WTC11 (cell line): ENCODE data around the gene CCDC81. TPM values are rescaled to one million over a fixed set of nuclear protein-coding genes. Genes with fewer than 3 reads are reported as not detected.

ENCODE experiments used
- ATAC-seq: fragments of 200-7000 bp; cut with Tn5 transposase; 2 replicates; pipeline ENCODE4 v1.10.0; 2021; ENCODE audit warnings: mild to moderate bottlenecking, moderate library complexity
- CTCF ChIA-PET: fragments of 300-600 bp; sonication (Branson Sonifier 250); formaldehyde crosslinking; loops from one replicate; lab custom pipeline; 2021; ENCODE audit warnings: antibody characterized with exemption; lab: Charles Lee
- POLR2A ChIA-PET: fragments of 350-600 bp; sonication (Branson Sonifier 250); formaldehyde crosslinking; loops from one replicate; lab custom pipeline; 2021; ENCODE audit warnings: antibody characterized with exemption; lab: Charles Lee
- DNase-seq: peaks from one replicate; pipeline ENCODE4 v3.0.0; 2021; ENCODE audit warnings: low spot score
- H3K27ac Mint-ChIP-seq: 2 replicates; pipeline ENCODE4 v1.8.0; 2021; ENCODE audit warnings: mixed read lengths
- H3K27me3 Mint-ChIP-seq: 2 replicates; pipeline ENCODE4 v1.8.0; 2021; ENCODE audit warnings: low read depth, mild to moderate bottlenecking, moderate library complexity, mixed read lengths
- H3K36me3 Mint-ChIP-seq: 2 replicates; pipeline ENCODE4 v1.8.0; 2021; ENCODE audit warnings: mixed read lengths
- H3K4me1 Mint-ChIP-seq: 2 replicates; pipeline ENCODE4 v1.8.0; 2022; ENCODE audit warnings: mixed read lengths
- H3K4me3 Mint-ChIP-seq: 2 replicates; pipeline ENCODE4 v1.8.0; 2021; ENCODE audit warnings: mild to moderate bottlenecking, moderate library complexity, mixed read lengths
- H3K9me3 Mint-ChIP-seq: 2 replicates; pipeline ENCODE4 v1.8.0; 2021; ENCODE audit warnings: mixed read lengths
- AFF4 ChIP-seq: sonication (generic); formaldehyde crosslinking; IDR thresholded peaks from 2 replicates; pipeline ENCODE4 v1.8.1; 2023; ENCODE audit warnings: mild to moderate bottlenecking, missing genetic modification reagents, borderline replicate concordance
- AR ChIP-seq: fragments of 250-450 bp; sonication (Bioruptor Pico); IDR thresholded peaks from 2 replicates; pipeline ENCODE4 v1.9.0; 2021; ENCODE audit warnings: mild to moderate bottlenecking
- CREB1 ChIP-seq: sonication (generic); formaldehyde crosslinking; IDR thresholded peaks from 2 replicates; pipeline ENCODE4 v1.8.0; 2023; ENCODE audit warnings: mild to moderate bottlenecking, missing genetic modification reagents
- E2F1 ChIP-seq: sonication (generic); formaldehyde crosslinking; IDR thresholded peaks from 2 replicates; pipeline ENCODE4 v1.8.0; 2022; ENCODE audit warnings: mild to moderate bottlenecking, missing genetic modification reagents
- E2F5 ChIP-seq: sonication (generic); formaldehyde crosslinking; IDR thresholded peaks from 2 replicates; pipeline ENCODE4 v1.8.1; 2022; ENCODE audit warnings: mild to moderate bottlenecking, moderate library complexity, missing genetic modification reagents
- FOXJ3 ChIP-seq: sonication (generic); formaldehyde crosslinking; IDR thresholded peaks from 2 replicates; pipeline ENCODE4 v1.9.0; 2021; ENCODE audit warnings: missing genetic modification reagents, mild to moderate bottlenecking, borderline replicate concordance
- FOXK1 ChIP-seq: sonication (generic); formaldehyde crosslinking; IDR thresholded peaks from 2 replicates; pipeline ENCODE4 v1.8.0; 2022; ENCODE audit warnings: mild to moderate bottlenecking, moderate library complexity, missing genetic modification reagents
- GTF2I ChIP-seq: fragments of 250-450 bp; sonication (Bioruptor Pico); conservative IDR thresholded peaks from 2 replicates; pipeline ENCODE4 v1.4.0; 2021; ENCODE audit warnings: mild to moderate bottlenecking
- IRF1 ChIP-seq: sonication (generic); formaldehyde crosslinking; IDR thresholded peaks from 2 replicates; pipeline ENCODE4 v1.8.0; 2023; ENCODE audit warnings: missing genetic modification reagents
- JUN ChIP-seq: sonication (generic); formaldehyde crosslinking; IDR thresholded peaks from 2 replicates; pipeline ENCODE4 v1.8.0; 2023; ENCODE audit warnings: mild to moderate bottlenecking, missing genetic modification reagents
- KAT7 ChIP-seq: sonication (generic); formaldehyde crosslinking; IDR thresholded peaks from 2 replicates; pipeline ENCODE4 v1.8.1; 2023; ENCODE audit warnings: missing genetic modification reagents, mild to moderate bottlenecking, borderline replicate concordance
- NFE2L1 ChIP-seq: sonication (generic); formaldehyde crosslinking; IDR thresholded peaks from 2 replicates; pipeline ENCODE4 v1.8.1; 2023; ENCODE audit warnings: missing genetic modification reagents
- NFYB ChIP-seq: sonication (generic); formaldehyde crosslinking; conservative IDR thresholded peaks from 2 replicates; pipeline ENCODE4 v1.8.0; 2022; ENCODE audit warnings: low read depth, missing genetic modification reagents
- ZNF121 ChIP-seq: sonication (generic); formaldehyde crosslinking; IDR thresholded peaks from 2 replicates; pipeline ENCODE4 v1.8.0; 2023; ENCODE audit warnings: missing genetic modification reagents
- ZNF281 ChIP-seq: sonication (generic); formaldehyde crosslinking; IDR thresholded peaks from 2 replicates; pipeline ENCODE4 v1.8.0; 2023; ENCODE audit warnings: mild to moderate bottlenecking, missing genetic modification reagents
- ZNF317 ChIP-seq: sonication (generic); formaldehyde crosslinking; IDR thresholded peaks from 2 replicates; pipeline ENCODE4 v1.8.1; 2023; ENCODE audit warnings: low read depth, mild to moderate bottlenecking, moderate library complexity, missing genetic modification reagents, borderline replicate concordance
- ZNF423 ChIP-seq: fragments of 250-450 bp; sonication (Bioruptor Pico); IDR thresholded peaks from 2 replicates; pipeline ENCODE4 v2.1.2; 2022; ENCODE audit warnings: mild to moderate bottlenecking, moderate library complexity
- ZNF671 ChIP-seq: fragments of 250-450 bp; sonication (Bioruptor Pico); IDR thresholded peaks from 2 replicates; pipeline ENCODE4 v1.8.0; 2021; ENCODE audit warnings: mild to moderate bottlenecking
- ZSCAN18 ChIP-seq: fragments of 250-450 bp; sonication (Bioruptor Pico); IDR thresholded peaks from 2 replicates; pipeline ENCODE4 v2.1.2; 2022; ENCODE audit warnings: mild to moderate bottlenecking, moderate library complexity
- total RNA-seq: library from RNA; stranded (reverse); gene quantifications from 3 replicates; pipeline ENCODE4 v1.2.3, GENCODE V29; 2021

The CCDC81 gene
- total RNA-seq, 1 experiment from 2014 or later = 0.98 TPM

- TF ChIP-seq AFF4 (no peak), CREB1 (CRISPR knock-in tag) (no peak), IRF1 (no peak), ZNF423 (CRISPR knock-in tag) (no peak), ZNF317 (CRISPR knock-in tag) (no peak), AR (no peak), FOXK1 (CRISPR knock-in tag) (no peak), NFE2L1 (CRISPR knock-in tag) (no peak)
Observed at GRCh38 chr11:86370922-86371594, 3.6 kb upstream of the CCDC81 start (continued).

- ATAC-seq = no peak
- Mint-ChIP-seq H3K27me3 (peaks cover 6% of the 10 kb centered on the region; the same call in 1 of the 2 replicates), H3K4me1 (peaks cover 9% of the 10 kb centered on the region), H3K27ac (no peak overlapping the region), H3K4me3 (no peak overlapping the region), H3K36me3 (0 out of 2 replicates have a peak, but pooled peaks cover 2% of the 10 kb centered on the region), H3K9me3 (peaks cover 18% of the 10 kb centered on the region)
- POLR2A ChIA-PET = no interaction called here
- no peak for DNase-seq
- CTCF ChIA-PET = no interaction called here
- no peak for TF ChIP-seq E2F1
- TF ChIP-seq ZNF671 = no peak
- TF ChIP-seq JUN = no peak
- TF ChIP-seq NFYB (CRISPR knock-in tag) = no peak
- no peak for TF ChIP-seq ZNF281 (CRISPR knock-in tag)
- no peak for TF ChIP-seq FOXJ3 (CRISPR knock-in tag)
- no peak for TF ChIP-seq KAT7 (CRISPR knock-in tag)
- TF ChIP-seq ZSCAN18 (CRISPR knock-in tag) = no peak
- TF ChIP-seq AR = no peak
- TF ChIP-seq NFE2L1 (CRISPR knock-in tag) = no peak
- no peak for TF ChIP-seq E2F5 (CRISPR knock-in tag)
- no peak for TF ChIP-seq GTF2I (CRISPR knock-in tag)
- no peak for TF ChIP-seq ZNF121
Observed at GRCh38 chr11:86372041-86372440, 2.6 kb upstream of the CCDC81 start.
